ENCODE results near the gene LRRC1. TPM values are rescaled to one million over a fixed set of nuclear protein-coding genes. Genes with fewer than 3 reads are reported as not detected.

The LRRC1 gene
- total and polyA plus RNA-seq, 2 of the 8 experiments (the other 6 are each of a cell fraction or from before 2014, with no cell fraction given): 6.7 to 15.9 TPM

- H3K23me2 ChIP-seq (ENCODE audit: low read depth, low read length): no peaks in the 10 kb centered on the region
- H3K79me2 ChIP-seq (ENCODE audit: control insufficient read depth in 1 of 2, insufficient read depth in 2 of 2, low read length in 2 of 2): peaks cover 0 to 5% of the 10 kb centered on the region in 2 experiments; a peak in 1 of 4 replicates
- no peak overlapping the region for H2BK5ac ChIP-seq (ENCODE audit: low read depth, low read length)
- H3K4ac ChIP-seq (replicated peaks; ENCODE audit: insufficient read length, low read depth, low read length): no peak overlapping the region
- no peak overlapping the region for H3K4me2 ChIP-seq (ENCODE audit: insufficient read depth in 1 of 2, low read depth in 2 of 2, low read length in 2 of 2)
- H4K5ac ChIP-seq (ENCODE audit: insufficient read length, low read depth, low read length): no peak overlapping the region
- peaks cover 3% of the 10 kb centered on the region; the same call in 1 of the 2 replicates for H3K79me1 ChIP-seq (ENCODE audit: low read depth, low read length)
- H3K4me3 ChIP-seq (ENCODE audit: extremely low read depth in 1 of 4, insufficient read depth in 2 of 4, low read depth in 3 of 4, low read length in 4 of 4): no peak overlapping the region
- peaks cover 0 to 4% (median 0%) of the 10 kb centered on the region in 4 experiments; a peak in 2 of 7 replicates for H3K4me1 ChIP-seq (replicated peaks in 1 of 4; ENCODE audit: control insufficient read depth in 3 of 4, insufficient read depth in 4 of 4, low read length in 3 of 4)
- H3K56ac ChIP-seq (replicated peaks; ENCODE audit: insufficient read length, low read depth, low read length): no peak overlapping the region
- H4K8ac ChIP-seq (ENCODE audit: extremely low read depth, insufficient read depth, low read length): no peak overlapping the region
- H2AFZ ChIP-seq (ENCODE audit: low read length): no peak overlapping the region
- 66% methylated on average over 2 of the region's 2 CpGs; no CpG with 5 or more reads in 1 of the 2 experiments for WGBS, 2 experiments (ENCODE audit: extremely low coverage in 1 of 2, insufficient coverage in 1 of 2, insufficient read length in 1 of 2, insufficient replicate concordance in 2 of 2, low coverage in 1 of 2, low lambda C conversion rate in 2 of 2, missing lambda C conversion rate in 1 of 2)
- H2BK12ac ChIP-seq (ENCODE audit: low read depth, low read length): no peak overlapping the region
- no peak for FAIRE-seq
- no peak overlapping the region for H4K91ac ChIP-seq (replicated peaks; ENCODE audit: insufficient read length, low read length)
- no peaks in the 10 kb centered on the region; a peak in 1 of 8 replicates for H3K36me3 ChIP-seq (ENCODE audit: control insufficient read depth in 2 of 4, insufficient read depth in 4 of 4, low read length in 3 of 4)
- CTCF ChIA-PET (ENCODE audit: partially characterized antibody): no interaction called here
- H3K27ac ChIP-seq (ENCODE audit: low read depth, low read length): no peak overlapping the region
- H3K14ac ChIP-seq (ENCODE audit: insufficient read length): no peak overlapping the region
- no peak overlapping the region for H2BK15ac ChIP-seq (ENCODE audit: low read length)
- H3K18ac ChIP-seq (ENCODE audit: extremely low read depth, low read length): no peak overlapping the region
- POLR2A ChIA-PET (ENCODE audit: partially characterized antibody): no interaction called here
- DNase-seq (ENCODE audit: low read depth in 1 of 2, low spot score in 2 of 2): no peak
- H3K9me3 ChIP-seq (ENCODE audit: insufficient read depth in 2 of 2, low read depth in 1 of 2, low read length in 1 of 2): peaks cover 3 to 6% of the 10 kb centered on the region in 2 experiments
- H2BK20ac ChIP-seq (ENCODE audit: low read length): no peak overlapping the region
- H4K20me1 ChIP-seq (replicated peaks in 1 of 2; ENCODE audit: control insufficient read depth in 1 of 2, insufficient read depth in 2 of 2, low read length in 2 of 2): no peaks in the 10 kb centered on the region
- no peaks in the 10 kb centered on the region for H3K27me3 ChIP-seq (replicated peaks in 1 of 4; ENCODE audit: control insufficient read depth in 3 of 4, extremely low read depth in 1 of 4, insufficient read depth in 3 of 4, low read length in 3 of 4)
- no peak overlapping the region for H3K9ac ChIP-seq (replicated peaks in 1 of 4; ENCODE audit: extremely low read depth in 1 of 4, low read depth in 3 of 4, low read length in 3 of 4)
- H2BK120ac ChIP-seq (replicated peaks; ENCODE audit: low read depth, low read length): no peak overlapping the region
- no peak overlapping the region for H2AK5ac ChIP-seq (ENCODE audit: low read depth, low read length)
- no peak overlapping the region for H3K23ac ChIP-seq (ENCODE audit: insufficient read length)
- TF ChIP-seq TCF12 (IDR thresholded peaks at IDR 0.05; ENCODE audit: low read depth, low read length) (no peak), BCL11A (IDR thresholded peaks at IDR 0.05; ENCODE audit: low read depth in 2 of 2, low read length in 2 of 2) (no peak), HDAC6 (IDR thresholded peaks at IDR 0.05; ENCODE audit: low read depth, low read length) (no peak), JUN (IDR thresholded peaks at IDR 0.05; ENCODE audit: low read depth, low read length) (no peak), EGR1 (IDR thresholded peaks at IDR 0.05; ENCODE audit: borderline replicate concordance, low read depth, low read length) (no peak)
These were observed 82.3 kb downstream of the LRRC1 start for GRCh38 chr6:53877151-53877550.
